ENCODE data around the gene CDADC1.

Gene CDADC1

DNA sequence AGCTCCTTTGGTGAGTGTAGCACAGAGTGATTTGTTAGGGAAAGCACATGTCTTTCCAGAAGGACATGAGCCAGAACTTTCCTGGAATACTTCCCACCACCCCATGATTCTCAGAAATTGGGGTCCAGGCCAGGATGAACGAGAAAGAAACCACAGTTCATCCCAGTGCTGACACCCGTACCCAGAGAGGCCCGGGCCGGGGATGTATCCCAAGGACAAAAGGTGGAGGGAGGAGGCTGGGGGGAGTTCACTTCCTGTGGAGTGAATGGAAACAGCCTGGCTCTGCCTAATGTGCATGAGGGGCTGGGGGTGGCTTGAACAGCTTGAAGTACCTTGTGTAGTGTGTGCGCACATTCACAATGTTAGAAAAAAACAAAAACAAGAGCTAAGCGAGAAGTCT, 47.5 kb downstream of the CDADC1 start:
- no peak for DNase-seq (ENCODE audit: low spot score)

DNA sequence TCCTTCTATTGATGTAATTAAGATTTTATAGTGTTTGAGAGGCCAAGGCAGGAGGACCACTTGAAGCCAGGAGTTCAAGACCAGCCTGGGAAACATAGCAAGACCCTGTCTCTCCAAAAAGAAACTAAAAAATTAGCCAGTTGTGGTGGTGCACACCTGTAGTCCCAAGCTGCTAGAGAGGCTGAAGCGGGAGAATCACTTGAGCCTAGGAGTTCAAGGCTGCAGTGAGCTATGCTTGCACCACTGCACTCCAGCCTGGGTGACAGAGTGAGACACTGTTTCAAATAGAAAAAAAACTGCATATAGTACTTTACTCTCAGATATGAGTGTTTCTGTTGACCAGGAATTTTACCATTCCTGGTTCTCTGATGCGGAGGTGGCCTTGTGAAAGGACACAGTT, 48.9 kb downstream of the CDADC1 start:
- DNase-seq (ENCODE audit: low spot score): no peak

DNA sequence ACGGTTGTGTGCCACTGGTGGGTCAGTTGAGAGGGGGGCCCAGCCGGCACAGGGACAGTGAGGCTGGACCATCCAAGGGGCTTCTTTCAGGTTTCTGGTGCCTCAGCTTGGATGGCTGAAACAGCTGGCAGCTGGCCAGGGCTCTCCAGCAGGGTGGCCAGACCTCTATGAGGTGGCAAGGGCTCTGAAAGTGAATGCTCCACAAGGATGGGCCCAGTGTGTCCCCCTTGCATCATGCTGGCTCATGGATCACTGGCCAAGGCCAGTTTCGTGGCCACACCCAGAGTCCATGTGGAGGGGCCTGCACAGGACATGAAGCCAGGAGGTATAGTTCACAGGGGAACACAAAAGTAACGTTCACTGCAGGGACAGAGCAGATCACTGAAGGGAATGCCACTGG, 49.6 kb downstream of the CDADC1 start:
- no peak for DNase-seq (ENCODE audit: low spot score)

DNA sequence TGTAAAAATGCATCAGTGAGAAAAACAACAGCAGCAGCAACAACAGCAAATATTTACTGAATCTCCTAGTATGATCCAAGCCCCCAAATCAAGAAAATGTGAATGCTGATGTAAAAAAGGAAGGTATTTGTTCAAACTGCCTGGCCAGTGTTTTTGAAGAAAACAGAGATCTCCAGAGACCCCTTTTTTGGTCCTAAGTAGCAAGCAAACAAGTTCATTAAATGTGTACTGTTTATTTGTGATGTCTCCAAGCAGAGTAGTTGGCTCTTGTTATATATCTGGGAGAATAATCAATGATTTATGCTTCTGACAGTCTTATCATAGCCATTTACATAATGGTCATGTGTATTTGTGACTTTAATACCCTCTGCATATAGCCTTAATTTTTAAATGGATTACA, 50.7 kb downstream of the CDADC1 start:
- no peak for DNase-seq (ENCODE audit: low spot score)

DNA sequence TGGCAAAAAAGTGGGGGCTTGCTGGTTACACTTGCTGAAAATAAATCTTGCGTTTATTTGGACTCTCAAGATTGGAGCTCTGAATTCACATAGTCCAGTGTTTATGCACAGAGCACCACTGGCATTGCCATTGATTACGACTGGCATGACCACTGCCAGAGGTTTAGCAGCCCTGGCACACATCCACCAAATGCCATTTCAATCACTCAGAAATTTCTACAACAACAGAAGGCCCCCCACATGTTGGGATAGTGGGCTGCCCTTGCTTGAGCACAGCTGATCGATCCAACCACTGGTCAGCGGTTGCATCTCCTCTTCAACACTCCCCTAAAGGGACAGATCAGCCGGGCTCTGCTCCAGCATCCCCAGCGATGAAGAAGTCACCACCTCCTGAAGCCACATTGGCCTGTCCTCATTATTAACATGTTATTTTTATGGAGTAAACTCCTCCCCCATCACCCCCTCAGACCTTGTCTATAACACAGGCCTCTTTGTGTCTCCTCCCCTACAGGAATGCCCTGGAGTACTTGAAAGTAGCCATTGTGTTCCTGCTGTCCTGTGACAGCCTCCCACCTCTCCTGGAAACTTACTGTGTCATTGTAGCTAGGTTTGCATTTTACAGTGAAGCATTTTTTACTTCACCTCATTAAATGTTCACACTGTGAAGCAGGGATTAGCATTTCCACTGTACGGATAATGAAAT, 51.3 kb downstream of the CDADC1 start:
- no peak for DNase-seq (ENCODE audit: low spot score)

DNA sequence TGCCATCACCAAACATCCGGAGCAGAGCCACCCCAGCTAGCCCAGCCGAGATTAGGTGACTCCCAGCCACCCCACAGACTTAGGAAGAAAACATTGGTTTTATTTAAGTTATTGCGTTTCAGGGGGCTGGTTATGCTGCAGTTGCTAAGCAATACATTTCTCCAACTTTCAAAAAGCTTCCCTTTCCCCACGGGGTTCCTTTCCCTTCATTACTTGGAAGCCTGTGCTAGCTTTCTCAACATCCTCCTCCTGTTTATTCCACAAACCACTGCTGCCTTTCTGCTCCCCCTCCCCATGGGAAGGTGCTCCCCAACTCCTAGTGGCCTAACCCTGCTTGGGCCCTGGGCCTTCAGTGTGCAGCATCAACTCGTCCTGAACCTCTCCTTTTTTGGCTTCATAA, 52.6 kb downstream of the CDADC1 start:
- DNase-seq (ENCODE audit: low spot score): no peak

DNA sequence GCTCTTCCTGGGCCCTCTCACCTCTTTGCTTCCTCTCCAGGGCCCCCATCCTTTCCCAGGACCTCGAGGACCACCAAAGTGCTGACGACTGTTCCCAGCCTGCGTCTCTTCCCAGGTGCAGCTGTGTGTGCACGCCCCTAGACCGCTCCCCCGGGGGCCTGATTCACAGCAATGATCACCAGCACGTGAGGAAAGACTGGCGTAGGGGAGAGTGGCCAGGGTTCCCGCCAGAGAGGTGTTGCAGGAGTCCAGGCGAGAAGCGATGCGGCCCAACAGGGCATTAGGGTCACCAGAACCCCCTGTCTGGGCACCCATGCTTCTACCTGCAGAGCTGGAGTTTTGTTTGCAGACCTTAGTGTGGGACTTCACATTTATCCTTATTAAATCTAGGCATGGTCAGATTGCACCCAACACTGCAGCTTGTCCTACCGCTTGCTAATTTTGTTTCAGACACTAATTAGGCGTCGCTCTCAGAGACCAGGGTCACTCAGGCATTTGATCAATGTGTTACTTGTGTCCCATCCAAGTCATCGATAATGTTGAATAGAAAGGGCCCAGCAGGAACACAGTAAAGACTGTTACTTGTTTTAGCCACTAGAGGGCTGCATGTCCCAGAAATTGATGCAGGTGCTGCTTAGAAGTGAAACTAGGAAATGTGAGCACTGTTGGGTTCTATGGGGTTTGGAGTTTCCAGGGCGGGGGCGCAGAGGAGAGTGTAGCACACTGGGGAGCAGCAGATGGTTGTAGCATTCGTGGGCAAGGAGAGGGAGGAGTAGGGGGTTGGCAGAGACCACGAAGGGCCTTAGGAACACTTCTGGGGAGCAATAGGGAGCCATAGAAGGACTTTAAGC, 53.2 kb downstream of the CDADC1 start:
- DNase-seq (ENCODE audit: low spot score): peak; percentile 71

DNA sequence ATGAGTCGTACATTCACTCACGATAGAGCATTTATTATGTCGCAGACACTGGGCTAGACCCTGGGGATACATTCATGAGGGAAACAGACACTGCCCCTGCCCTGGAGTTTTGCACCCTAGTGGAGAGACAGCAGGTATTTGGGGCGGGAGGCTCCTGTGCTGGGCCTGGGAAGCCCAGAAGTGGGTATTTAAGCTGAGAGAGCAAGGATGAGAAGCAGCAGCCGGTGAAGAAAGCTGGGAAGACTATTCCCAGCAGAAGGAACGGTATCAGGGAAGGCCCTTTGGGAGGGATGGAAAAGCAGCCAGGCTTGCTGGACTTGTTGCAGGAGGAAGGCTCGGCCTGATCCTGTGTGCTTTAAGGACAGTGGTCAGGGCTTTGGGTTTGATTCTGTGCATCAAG, 54.5 kb downstream of the CDADC1 start:
- no peak for DNase-seq (ENCODE audit: low spot score)

DNA sequence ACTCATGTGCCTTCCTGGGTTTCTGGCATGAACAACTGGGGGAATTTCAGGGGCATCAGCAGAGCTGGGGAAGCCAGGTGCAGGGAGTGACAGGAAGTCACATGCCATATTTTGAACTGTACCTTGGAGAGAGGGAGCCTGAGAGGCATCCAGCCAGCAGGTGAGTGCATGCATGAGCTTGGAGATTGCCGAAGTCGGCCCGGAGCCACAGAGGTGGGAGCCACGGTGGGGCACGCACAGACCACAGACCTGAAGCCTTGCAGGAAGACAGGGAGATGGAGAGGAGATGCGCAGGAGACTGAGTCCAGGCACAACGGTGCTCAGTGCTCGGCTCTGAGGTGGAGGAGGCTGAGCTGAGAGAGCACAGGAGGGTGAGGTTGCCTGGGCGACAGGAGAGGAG, 55.1 kb downstream of the CDADC1 start:
- DNase-seq (ENCODE audit: low spot score): no peak

DNA sequence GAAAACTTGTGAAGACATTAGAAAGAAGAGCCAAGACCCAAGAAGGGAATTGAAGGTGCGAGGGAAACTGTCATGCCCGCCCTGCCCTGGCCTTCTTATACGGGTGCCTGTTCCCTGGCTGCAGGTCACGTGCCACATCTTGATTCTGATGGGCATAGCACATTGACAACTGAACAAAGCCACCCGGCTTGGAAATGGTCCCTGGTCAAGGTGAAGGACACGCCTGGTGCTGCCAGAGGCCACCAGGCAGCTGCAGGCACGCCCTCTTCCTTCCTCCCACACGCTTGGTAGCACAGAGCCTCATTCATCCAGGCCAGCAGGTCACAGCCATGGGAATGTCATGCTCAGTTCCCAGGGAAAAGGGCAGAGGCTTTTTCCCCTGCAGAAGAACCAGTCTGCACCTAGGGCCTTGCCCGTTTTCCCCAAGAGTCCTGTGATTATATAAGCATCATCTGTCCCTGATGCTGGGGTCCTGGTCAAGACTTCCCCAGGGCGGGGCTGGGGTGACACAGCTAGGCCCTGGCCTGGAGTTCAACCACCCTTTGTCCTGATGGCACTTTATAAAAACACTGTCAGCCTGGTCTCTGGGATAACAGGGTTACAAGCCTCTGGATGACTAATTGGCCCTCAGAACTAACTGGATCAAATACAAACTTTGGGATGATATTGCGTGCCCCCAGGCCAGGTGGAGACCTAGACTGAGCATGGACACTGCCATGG, 56.0 kb downstream of the CDADC1 start:
- no peak for DNase-seq (ENCODE audit: low spot score)

DNA sequence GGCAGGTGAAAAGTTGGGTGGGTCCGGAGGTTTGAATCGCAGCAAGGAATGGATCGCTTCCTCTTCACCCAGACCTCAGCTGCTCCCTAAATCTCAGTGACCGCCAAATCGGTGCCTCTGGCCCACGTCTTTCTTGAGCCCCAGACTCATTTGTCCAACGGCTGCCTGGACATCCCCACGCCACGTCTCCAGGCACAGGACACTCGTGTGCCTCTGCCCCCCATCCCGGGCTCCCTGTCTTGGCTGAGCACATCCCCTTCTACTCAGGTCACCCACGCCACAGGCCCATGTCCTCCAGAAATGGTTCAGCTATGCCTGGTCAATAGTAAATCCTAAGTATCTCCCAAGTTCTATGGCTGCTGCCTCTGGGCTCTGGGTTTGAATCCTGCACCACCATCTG, 56.6 kb downstream of the CDADC1 start:
- DNase-seq (ENCODE audit: low spot score): no peak

DNA sequence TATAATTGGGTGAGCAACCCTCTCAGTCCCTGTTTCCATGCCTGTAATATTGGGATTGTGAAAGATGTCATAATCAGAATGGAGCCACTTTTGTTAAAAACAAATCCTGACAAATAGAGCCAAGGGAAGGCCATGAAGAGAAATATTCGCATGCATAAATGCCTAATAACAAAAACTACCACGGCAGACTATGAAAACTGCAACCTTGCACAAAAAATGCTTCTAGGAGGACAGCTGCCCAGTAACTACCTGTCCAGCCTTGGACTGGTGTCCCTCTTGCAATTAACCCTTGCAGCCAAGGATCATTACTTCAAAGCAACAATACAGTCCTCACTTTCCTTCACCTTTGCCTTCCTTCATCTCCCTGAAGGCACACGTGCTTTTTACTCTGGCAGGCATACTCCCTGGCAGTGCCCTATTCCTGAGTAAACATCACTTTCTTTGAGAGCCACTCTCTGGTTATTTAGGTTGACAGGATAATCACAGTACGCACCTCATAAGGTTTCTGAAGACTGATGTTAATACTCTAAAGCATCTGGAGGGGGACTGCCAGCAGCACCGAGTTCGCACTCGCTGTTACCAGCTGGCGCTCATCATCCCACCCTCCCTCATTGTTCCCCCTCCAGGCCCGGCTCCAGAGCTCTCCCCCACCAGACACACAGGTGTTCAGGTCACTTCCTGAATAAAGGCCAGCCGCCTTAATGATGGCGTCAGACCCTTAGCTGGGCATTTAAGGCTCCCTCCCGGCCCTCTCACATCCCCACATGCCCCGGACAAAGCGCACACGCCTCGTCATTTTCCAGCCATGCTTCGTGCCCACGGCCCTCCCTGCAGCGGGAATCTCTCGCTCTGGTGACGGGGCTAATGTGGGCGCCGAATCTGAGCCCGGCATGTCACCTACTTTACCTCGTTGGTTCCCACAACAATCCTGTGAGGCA, 57.3 kb downstream of the CDADC1 start:
- no peak for DNase-seq (ENCODE audit: low spot score)

DNA sequence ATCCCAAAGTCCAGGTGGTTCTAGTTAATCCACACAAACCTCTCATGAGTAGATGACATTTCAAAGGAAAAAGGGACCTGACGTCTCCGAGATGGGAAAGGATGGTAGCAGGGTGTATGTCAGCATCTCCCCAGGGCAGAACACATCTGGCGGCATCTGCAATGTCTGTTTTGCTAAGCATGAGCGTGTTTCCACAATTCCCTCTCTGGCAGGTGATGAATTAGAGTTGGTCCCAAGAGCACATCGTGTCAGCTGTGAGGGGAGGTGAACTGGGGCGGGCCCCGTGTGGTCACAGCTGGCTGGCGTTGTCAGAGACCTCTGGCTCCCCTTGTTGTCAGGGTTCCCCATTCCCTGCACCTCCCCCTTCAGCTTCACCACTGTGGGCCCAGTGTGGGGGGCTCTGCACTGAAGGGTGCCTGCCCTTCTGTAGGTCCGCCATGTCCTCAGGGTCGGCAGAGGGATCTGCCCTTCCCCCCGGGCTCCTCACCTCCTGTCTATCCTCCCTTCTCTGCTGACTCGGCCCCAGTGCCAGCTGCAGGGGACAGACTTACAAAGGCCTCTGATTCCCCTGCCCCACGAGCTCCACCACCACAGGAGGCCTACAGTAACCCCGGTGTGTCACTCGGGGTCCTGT, 58.2 kb downstream of the CDADC1 start:
- DNase-seq (ENCODE audit: low spot score): no peak

DNA sequence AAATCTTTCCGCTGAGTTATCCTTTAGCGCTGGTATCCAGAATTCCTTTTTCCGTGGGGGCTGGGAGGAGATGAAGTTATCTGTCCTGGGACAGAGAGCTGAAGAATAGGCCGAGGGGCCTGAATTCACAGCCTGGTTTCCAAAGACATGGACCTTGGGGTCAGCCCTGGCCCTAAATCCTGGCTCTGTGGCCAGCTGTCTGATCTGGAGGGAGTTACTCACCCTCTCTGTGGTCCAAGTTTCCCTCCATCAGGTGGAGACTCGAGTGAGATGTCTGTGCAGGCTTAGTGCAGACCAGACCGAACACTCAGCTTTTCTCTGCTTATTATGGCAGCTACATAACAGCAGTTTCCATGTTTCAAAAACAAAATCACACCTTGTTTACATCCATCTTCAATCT, 59.6 kb downstream of the CDADC1 start:
- DNase-seq (ENCODE audit: low spot score): no peak

DNA sequence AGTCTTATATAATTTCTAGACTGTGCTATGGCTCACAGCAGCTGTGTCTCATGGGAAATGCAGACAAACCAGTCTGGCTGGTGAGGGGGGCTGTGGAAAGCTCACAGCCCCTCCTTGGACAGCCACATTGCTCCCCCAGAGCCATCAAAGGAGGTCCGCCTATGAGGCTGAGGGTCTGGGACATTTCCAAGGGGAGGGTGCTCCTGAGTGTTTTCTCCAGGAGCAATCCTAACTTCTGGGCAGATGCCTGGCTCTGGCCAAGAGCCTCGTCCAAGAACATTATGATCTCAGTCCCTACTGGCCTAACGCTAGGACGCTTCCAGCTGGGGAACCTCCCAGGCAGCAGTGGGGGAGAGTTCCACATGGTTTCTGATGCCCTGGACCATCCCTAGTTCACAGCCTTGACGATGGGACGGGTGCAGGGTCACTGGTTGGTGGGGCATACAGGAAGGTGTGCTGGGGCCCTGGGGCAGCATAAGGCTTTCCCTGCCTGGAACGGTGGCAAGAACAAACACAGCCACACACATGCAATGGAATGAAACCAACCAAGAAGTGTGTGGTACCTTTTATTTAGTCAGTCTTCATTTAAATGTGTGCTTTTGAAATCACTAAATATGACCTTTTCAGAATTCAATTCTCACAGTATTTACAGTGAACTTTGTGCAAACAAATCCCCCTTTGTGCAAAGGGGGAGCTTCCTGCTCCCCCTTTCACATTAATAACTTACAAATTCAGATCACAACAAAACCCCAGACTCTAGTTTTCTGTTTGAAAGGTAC, 60.6 kb downstream of the CDADC1 start:
- no peak for DNase-seq (ENCODE audit: low spot score)

DNA sequence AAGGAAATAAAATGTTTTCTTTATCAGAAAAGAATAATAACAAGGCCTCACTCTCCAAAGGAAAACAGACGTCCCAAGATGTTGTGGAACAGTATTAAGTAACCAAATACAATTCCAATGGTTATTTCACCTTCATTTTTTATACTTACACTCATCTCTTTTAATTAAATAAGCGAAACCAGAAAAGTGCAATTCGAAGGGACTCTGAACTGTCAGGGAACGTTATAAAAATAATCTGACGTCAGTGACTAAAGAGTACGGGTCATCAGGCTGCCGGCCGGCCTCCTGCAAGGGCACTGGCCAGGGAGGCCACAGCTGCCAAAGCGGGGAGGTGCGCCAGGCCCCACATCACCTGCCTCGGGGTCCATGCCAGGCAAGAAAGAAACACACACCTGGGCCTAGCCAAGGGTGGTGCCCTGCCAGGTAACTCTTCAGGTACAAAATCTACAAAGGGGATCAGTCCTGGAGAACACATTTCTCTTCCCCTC, 61.2 kb downstream of the CDADC1 start:
- DNase-seq (ENCODE audit: low spot score): no peak

DNA sequence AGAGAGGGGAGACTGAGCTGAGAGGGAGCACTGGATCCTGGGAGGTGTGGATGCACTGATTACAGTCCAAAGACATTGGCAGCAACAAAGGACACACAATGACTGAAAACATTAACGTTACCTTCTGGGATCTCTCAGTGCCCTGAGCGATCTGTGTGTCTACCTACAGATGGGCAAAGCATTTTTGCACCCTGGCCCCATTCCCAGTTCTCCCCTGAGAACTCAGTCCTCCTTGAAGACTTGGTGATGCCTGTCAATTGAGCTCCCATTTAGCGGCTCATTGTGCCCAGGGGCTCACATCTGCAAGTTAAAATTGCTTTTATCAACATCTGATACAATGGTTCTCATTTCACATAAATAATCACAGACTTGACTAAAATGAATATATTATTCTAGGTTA, 62.5 kb downstream of the CDADC1 start:
- no peak for DNase-seq (ENCODE audit: low spot score)

DNA sequence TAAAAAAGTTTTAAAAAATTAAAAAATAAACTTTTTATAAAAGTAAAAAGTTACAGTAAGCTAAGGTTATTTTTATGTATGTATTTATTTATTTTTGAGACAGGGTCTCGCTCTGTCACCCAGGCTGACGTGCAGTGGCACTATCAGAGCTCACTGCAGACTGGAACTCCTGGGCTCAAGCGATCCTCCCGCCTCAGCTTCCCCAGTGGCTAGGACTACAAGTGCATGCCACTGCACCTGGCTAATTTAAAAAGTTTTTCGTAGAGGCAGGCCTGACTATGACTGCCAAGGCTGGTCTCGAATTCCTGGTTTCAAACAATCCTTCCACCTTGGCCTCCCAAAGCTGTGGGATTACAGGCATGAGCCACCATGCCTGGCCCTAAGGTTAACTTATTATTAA, 64.1 kb downstream of the CDADC1 start:
- no peak for DNase-seq (ENCODE audit: low spot score)

DNA sequence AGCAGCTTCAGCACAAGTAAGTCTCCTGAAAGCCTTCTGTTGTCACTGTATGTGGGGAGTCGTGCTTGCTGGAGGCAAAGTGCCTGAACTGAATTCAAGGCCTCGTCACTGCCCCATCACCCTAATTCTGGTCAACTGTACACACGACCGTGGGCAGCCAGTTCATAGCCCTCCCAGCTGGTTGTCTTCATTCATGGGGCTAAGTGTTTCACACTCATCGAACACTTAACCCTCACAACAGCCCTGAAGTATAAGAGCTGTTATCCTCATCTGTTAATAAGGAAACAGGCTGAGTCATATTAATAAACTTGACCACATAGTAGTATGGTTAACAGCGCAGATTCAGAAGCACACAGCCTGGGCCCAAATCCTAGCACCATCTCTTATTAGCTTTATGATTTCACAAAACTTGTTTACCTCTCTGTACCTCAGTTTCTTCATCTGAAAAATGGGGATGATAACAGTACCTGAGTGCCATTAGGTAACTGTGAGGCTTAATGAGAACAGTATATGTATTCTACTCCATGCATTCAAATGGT, 66.7 kb downstream of the CDADC1 start:
- DNase-seq (ENCODE audit: low spot score): no peak

DNA sequence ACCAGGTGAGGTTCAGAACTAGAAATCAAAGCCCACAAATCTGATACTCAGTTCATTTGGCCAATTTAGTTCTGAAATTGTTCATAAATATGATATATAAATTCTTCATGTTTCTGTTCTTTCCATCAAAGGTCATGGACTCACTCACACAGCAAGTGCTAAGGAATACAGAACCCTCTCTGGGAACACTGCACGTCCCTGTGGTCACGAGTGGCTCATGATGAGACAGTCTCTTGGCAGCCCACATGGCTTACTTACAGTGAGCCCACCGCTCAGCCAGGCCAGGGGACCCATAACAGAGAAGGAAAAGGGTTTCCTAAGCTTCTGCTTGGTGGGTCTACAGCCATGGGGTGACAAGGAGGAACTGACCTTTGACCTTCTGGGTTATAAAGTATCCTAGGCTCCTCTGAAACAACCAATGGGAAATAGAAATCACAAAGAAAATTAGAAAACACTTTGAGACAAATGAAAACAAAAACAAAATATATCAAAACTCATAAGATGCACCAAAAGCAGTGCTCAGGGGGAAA, 67.4 kb downstream of the CDADC1 start:
- DNase-seq (ENCODE audit: low spot score): no peak

Data from hematopoietic multipotent progenitor cell treated with erythropoietin and hydrocortisone succinate and interleukin-3 and kit ligand, for 17 days (in vitro differentiated cells).